ENCODE data around the gene ZNF385B. TPM values are rescaled to one million over a fixed set of nuclear protein-coding genes. Genes with fewer than 3 reads are reported as not detected.

Gene ZNF385B
- total and polyA plus RNA-seq, 10 of the 15 experiments (the other 5 are each of a cell fraction or from before 2014, with no cell fraction given): not detected

GRCh38 chr2:179536185-179536584 lies 325.2 kb downstream of the ZNF385B start (continued):
- TF ChIP-seq, protein P1, sequence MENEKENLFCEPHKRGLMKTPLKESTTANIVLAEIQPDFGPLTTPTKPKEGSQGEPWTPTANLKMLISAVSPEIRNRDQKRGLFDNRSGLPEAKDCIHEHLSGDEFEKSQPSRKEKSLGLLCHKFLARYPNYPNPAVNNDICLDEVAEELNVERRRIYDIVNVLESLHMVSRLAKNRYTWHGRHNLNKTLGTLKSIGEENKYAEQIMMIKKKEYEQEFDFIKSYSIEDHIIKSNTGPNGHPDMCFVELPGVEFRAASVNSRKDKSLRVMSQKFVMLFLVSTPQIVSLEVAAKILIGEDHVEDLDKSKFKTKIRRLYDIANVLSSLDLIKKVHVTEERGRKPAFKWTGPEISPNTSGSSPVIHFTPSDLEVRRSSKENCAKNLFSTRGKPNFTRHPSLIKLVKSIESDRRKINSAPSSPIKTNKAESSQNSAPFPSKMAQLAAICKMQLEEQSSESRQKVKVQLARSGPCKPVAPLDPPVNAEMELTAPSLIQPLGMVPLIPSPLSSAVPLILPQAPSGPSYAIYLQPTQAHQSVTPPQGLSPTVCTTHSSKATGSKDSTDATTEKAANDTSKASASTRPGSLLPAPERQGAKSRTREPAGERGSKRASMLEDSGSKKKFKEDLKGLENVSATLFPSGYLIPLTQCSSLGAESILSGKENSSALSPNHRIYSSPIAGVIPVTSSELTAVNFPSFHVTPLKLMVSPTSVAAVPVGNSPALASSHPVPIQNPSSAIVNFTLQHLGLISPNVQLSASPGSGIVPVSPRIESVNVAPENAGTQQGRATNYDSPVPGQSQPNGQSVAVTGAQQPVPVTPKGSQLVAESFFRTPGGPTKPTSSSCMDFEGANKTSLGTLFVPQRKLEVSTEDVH (IDR thresholded peaks at IDR 0.05; ENCODE audit: low read depth, partially characterized antibody): no peak
- no peak for TF ChIP-seq SMARCA5 (IDR thresholded peaks at IDR 0.05)
- TF ChIP-seq DPF2 (IDR thresholded peaks at IDR 0.05): no peak
- TF ChIP-seq, protein P2, sequence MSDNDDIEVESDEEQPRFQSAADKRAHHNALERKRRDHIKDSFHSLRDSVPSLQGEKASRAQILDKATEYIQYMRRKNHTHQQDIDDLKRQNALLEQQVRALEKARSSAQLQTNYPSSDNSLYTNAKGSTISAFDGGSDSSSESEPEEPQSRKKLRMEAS (IDR thresholded peaks at IDR 0.05; ENCODE audit: low read depth, low read length): no peak
- TF ChIP-seq NR2F1 (conservative IDR thresholded peaks at IDR 0.05): no peak
- no peak for TF ChIP-seq MYB (IDR thresholded peaks at IDR 0.05; ENCODE audit: borderline replicate concordance, low read depth, low read length)
- TF ChIP-seq, protein P3, sequence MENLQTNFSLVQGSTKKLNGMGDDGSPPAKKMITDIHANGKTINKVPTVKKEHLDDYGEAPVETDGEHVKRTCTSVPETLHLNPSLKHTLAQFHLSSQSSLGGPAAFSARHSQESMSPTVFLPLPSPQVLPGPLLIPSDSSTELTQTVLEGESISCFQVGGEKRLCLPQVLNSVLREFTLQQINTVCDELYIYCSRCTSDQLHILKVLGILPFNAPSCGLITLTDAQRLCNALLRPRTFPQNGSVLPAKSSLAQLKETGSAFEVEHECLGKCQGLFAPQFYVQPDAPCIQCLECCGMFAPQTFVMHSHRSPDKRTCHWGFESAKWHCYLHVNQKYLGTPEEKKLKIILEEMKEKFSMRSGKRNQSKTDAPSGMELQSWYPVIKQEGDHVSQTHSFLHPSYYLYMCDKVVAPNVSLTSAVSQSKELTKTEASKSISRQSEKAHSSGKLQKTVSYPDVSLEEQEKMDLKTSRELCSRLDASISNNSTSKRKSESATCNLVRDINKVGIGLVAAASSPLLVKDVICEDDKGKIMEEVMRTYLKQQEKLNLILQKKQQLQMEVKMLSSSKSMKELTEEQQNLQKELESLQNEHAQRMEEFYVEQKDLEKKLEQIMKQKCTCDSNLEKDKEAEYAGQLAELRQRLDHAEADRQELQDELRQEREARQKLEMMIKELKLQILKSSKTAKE (IDR thresholded peaks at IDR 0.05; ENCODE audit: low read depth, poor library complexity, severe bottlenecking): no peak
- no peak for TF ChIP-seq NBN (IDR thresholded peaks at IDR 0.05)

- in situ Hi-C loops (cut with MboI): no loop called here
- Histone ChIP-seq H3K4me1 (ENCODE audit: control insufficient read depth, insufficient read depth, low read length) (no peaks in the 10 kb centered on the region), H3K4me2 (ENCODE audit: control insufficient read depth, insufficient read depth) (no peak overlapping the region), H3K9ac (ENCODE audit: control insufficient read depth, insufficient read depth, low read length) (no peak overlapping the region), H3K4me3 (no peak overlapping the region), H3K27me3 (replicated peaks in 1 of 2; ENCODE audit: control insufficient read depth in 2 of 2, insufficient read depth in 2 of 2, low read length in 1 of 2) (peaks cover 0 to 2% of the 10 kb centered on the region in 2 experiments; a peak in 1 of 4 replicates), H3K79me2 (ENCODE audit: control insufficient read depth, insufficient read depth, low read length) (no peaks in the 10 kb centered on the region), H3K27ac (ENCODE audit: control insufficient read depth, insufficient read depth) (no peak overlapping the region), H3K36me3 (ENCODE audit: control insufficient read depth in 2 of 2, insufficient read depth in 2 of 2, low read length in 1 of 2) (no peaks in the 10 kb centered on the region), H3K9me3 (replicated peaks; ENCODE audit: control insufficient read depth, insufficient read depth, low read length) (no peaks in the 10 kb centered on the region), H4K20me1 (ENCODE audit: control insufficient read depth, insufficient read depth) (no peaks in the 10 kb centered on the region), H2AFZ (ENCODE audit: control insufficient read depth, low read depth, low read length) (no peak overlapping the region)
- CTCF ChIA-PET: no interaction called here
- POLR2A ChIA-PET: no interaction called here
- SMC1A ChIA-PET (ENCODE audit: uncharacterized antibody, unreplicated experiment): no interaction called here
- no peak for DNase-seq (ENCODE audit: low read depth, low spot score)
- RAD21 ChIA-PET (ENCODE audit: unreplicated experiment): no interaction called here
- no peak for FAIRE-seq
- intact Hi-C loops (cut with micrococcal nuclease; ENCODE audit: unreplicated experiment): no loop called here
- no peak for ATAC-seq
- WGBS (ENCODE audit: insufficient coverage, insufficient replicate concordance, low lambda C conversion rate, missing lambda C conversion rate): 67% methylated on average over 1 of the region's 1 CpG
- TF ChIP-seq TCF12 (IDR thresholded peaks at IDR 0.05; ENCODE audit: low read depth, low read length): no peak
- TF ChIP-seq RUNX3 (IDR thresholded peaks at IDR 0.05; ENCODE audit: low read length): no peak
- BruUV-seq (replicated peaks): no TSS peak
These were observed 327.5 kb downstream of the ZNF385B start for GRCh38 chr2:179533875-179534274.
